ENCODE data around the gene ADARB1. TPM values are rescaled to one million over a fixed set of nuclear protein-coding genes. Genes with fewer than 3 reads are reported as not detected.
A peak's percentile ranks its signal among the peaks of the same experiment; 100 is the strongest.

Gene ADARB1
- total and polyA plus RNA-seq, 9 of the 15 experiments (the other 6 are each of a cell fraction or from before 2014, with no cell fraction given), result 6.7 to 16.0 (median 8.3) TPM

GRCh38 chr21:45251635-45252447 is 177.5 kb downstream of the ADARB1 start:
- Histone ChIP-seq H3K4me3 (no peak overlapping the region), H3K4me2 (ENCODE audit: insufficient read depth, low read length) (no peak overlapping the region), H3K4me1 (replicated peaks in 1 of 2; ENCODE audit: control insufficient read depth in 2 of 2, insufficient read depth in 2 of 2, low read length in 2 of 2) (peaks cover 16 to 38% of the 10 kb centered on the region in 2 experiments), H3K9me1 (ENCODE audit: control insufficient read depth, insufficient read depth, low read length) (no peaks in the 10 kb centered on the region), H3K9ac (ENCODE audit: insufficient read depth in 1 of 2, low read depth in 2 of 2, low read length in 2 of 2) (0 out of 4 replicates have a peak overlapping the region, but pooled peaks of 1 of the 2 experiments have one; percentile 21), H3K27me3 (ENCODE audit: control insufficient read depth in 2 of 2, insufficient read depth in 2 of 2, low read length in 2 of 2) (peaks cover 25 to 63% of the 10 kb centered on the region in 2 experiments; a peak in 4 of 5 replicates), H3K27ac (ENCODE audit: extremely low read depth, low read depth, low read length) (no peak overlapping the region), H3K36me3 (ENCODE audit: control insufficient read depth, insufficient read depth, low read length) (no peaks in the 10 kb centered on the region), H4K20me1 (replicated peaks; ENCODE audit: control insufficient read depth, insufficient read depth, low read length) (peaks cover 6% of the 10 kb centered on the region; the same call in 1 of the 2 replicates), H3K9me3 (replicated peaks; ENCODE audit: control insufficient read depth, insufficient read depth, low read depth, low read length) (0 out of 2 replicates have a peak, but pooled peaks cover 2% of the 10 kb centered on the region), H3K79me2 (ENCODE audit: control insufficient read depth, insufficient read depth, low read length) (no peaks in the 10 kb centered on the region), H2AFZ (ENCODE audit: low read depth, low read length) (no peak overlapping the region)
- ChIA-PET CTCF (ENCODE audit: low intra/inter-chr PET ratio) (no interaction called here), POLR2A (no interaction called here)
- 51% methylated on average over 25 of the region's 28 CpGs for WGBS (ENCODE audit: insufficient coverage, low coverage, missing lambda C conversion rate)
- in situ Hi-C loops (cut with MboI) (no loop called here), intact Hi-C loops (cut with micrococcal nuclease) (no loop called here)
- no peak for ATAC-seq
- no peak for FAIRE-seq
- no TSS peak for BruUV-seq (replicated peaks)
- DNase-seq (ENCODE audit: extremely low read depth in 1 of 4, low spot score in 3 of 4), result no peak
- TF ChIP-seq POLR3A (IDR thresholded peaks at IDR 0.05; ENCODE audit: borderline replicate concordance, extremely low read depth, insufficient read depth, insufficient read length), result no peak
- TF ChIP-seq ZNF586 (CRISPR knock-in tag; conservative IDR thresholded peaks at IDR 0.05), result no peak
- no peak for TF ChIP-seq NFE2 (IDR thresholded peaks at IDR 0.05; ENCODE audit: low read depth)
- TF ChIP-seq, protein P1, sequence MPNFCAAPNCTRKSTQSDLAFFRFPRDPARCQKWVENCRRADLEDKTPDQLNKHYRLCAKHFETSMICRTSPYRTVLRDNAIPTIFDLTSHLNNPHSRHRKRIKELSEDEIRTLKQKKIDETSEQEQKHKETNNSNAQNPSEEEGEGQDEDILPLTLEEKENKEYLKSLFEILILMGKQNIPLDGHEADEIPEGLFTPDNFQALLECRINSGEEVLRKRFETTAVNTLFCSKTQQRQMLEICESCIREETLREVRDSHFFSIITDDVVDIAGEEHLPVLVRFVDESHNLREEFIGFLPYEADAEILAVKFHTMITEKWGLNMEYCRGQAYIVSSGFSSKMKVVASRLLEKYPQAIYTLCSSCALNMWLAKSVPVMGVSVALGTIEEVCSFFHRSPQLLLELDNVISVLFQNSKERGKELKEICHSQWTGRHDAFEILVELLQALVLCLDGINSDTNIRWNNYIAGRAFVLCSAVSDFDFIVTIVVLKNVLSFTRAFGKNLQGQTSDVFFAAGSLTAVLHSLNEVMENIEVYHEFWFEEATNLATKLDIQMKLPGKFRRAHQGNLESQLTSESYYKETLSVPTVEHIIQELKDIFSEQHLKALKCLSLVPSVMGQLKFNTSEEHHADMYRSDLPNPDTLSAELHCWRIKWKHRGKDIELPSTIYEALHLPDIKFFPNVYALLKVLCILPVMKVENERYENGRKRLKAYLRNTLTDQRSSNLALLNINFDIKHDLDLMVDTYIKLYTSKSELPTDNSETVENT (CRISPR knock-in tag; IDR thresholded peaks at IDR 0.05), result no peak
- TF ChIP-seq ZNF277 (CRISPR knock-in tag; IDR thresholded peaks at IDR 0.05; ENCODE audit: borderline replicate concordance), result no peak
- TF ChIP-seq HMBOX1 (IDR thresholded peaks at IDR 0.05), result no peak
- TF ChIP-seq, protein P2, sequence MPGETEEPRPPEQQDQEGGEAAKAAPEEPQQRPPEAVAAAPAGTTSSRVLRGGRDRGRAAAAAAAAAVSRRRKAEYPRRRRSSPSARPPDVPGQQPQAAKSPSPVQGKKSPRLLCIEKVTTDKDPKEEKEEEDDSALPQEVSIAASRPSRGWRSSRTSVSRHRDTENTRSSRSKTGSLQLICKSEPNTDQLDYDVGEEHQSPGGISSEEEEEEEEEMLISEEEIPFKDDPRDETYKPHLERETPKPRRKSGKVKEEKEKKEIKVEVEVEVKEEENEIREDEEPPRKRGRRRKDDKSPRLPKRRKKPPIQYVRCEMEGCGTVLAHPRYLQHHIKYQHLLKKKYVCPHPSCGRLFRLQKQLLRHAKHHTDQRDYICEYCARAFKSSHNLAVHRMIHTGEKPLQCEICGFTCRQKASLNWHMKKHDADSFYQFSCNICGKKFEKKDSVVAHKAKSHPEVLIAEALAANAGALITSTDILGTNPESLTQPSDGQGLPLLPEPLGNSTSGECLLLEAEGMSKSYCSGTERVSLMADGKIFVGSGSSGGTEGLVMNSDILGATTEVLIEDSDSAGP (CRISPR knock-in tag; IDR thresholded peaks at IDR 0.05), result no peak
- no peak for TF ChIP-seq PTBP1 (IDR thresholded peaks at IDR 0.05; ENCODE audit: low read depth, low read length)
- TF ChIP-seq SMARCA5 (IDR thresholded peaks at IDR 0.05), result no peak
- no peak for TF ChIP-seq TGIF2 (CRISPR knock-in tag; IDR thresholded peaks at IDR 0.05)
- TF ChIP-seq, protein P3, sequence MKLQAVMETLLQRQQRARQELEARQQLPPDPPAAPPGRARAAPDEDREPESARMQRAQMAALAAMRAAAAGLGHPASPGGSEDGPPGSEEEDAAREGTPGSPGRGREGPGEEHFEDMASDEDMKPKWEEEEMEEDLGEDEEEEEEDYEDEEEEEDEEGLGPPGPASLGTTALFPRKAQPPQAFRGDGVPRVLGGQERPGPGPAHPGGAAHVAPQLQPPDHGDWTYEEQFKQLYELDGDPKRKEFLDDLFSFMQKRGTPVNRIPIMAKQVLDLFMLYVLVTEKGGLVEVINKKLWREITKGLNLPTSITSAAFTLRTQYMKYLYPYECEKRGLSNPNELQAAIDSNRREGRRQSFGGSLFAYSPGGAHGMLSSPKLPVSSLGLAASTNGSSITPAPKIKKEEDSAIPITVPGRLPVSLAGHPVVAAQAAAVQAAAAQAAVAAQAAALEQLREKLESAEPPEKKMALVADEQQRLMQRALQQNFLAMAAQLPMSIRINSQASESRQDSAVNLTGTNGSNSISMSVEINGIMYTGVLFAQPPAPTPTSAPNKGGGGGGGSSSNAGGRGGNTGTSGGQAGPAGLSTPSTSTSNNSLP (IDR thresholded peaks at IDR 0.05; ENCODE audit: borderline replicate concordance, low read depth, low read length), result no peak
- TF ChIP-seq GABPA (tag; conservative IDR thresholded peaks at IDR 0.05; ENCODE audit: low read depth), result no peak

Measured in K562 (cell line).